H9 (cell line): ENCODE measurements around the gene INPP4A. TPM values are rescaled to one million over a fixed set of nuclear protein-coding genes. Genes with fewer than 3 reads are reported as not detected.
A peak's percentile ranks its signal among the peaks of the same experiment; 100 is the strongest.

Experiments
- DNase-seq: peaks from one replicate; pipeline ENCODE4 v3.0.0-alpha.2; 2017
- H2AFZ ChIP-seq: one replicate; pipeline ENCODE4 v1.6.1; 2013; ENCODE audit warnings: mild to moderate bottlenecking, low read length, control low read depth, moderate library complexity
- H2AK5ac ChIP-seq: 2 replicates; pipeline ENCODE4 v1.6.1; 2013; ENCODE audit warnings: low read length, control low read depth, mixed read lengths; ENCODE audit not compliant: insufficient read length
- H2BK120ac ChIP-seq: one replicate; pipeline ENCODE4 v1.6.1; 2013; ENCODE audit warnings: low read depth, mild to moderate bottlenecking, low read length, control low read depth, inconsistent platforms; ENCODE audit not compliant: poor library complexity, severe bottlenecking
- H2BK12ac ChIP-seq: 2 replicates; pipeline ENCODE4 v1.6.1; 2013; ENCODE audit warnings: low read length, control low read depth, mixed read lengths, low read depth; ENCODE audit not compliant: insufficient read length
- H2BK15ac ChIP-seq: 2 replicates; pipeline ENCODE4 v1.6.1; 2013; ENCODE audit warnings: low read depth, low read length, control low read depth
- H2BK20ac ChIP-seq: one replicate; pipeline ENCODE4 v1.6.1; 2013; ENCODE audit warnings: low read depth, mild to moderate bottlenecking, low read length, control low read depth, inconsistent platforms; ENCODE audit not compliant: poor library complexity, severe bottlenecking
- H2BK5ac ChIP-seq: 2 replicates; pipeline ENCODE4 v1.6.1; 2013; ENCODE audit warnings: low read length, control low read depth, mixed read lengths; ENCODE audit not compliant: insufficient read length
- H3K14ac ChIP-seq: 2 replicates; pipeline ENCODE4 v1.6.1; 2013; ENCODE audit warnings: low read length, control low read depth; ENCODE audit not compliant: insufficient read depth
- H3K18ac ChIP-seq: 2 replicates; pipeline ENCODE4 v1.6.1; 2013; ENCODE audit warnings: low read depth, mild to moderate bottlenecking, mixed read lengths, low read length, control low read depth; ENCODE audit not compliant: insufficient read length
- H3K23ac ChIP-seq: 2 replicates; pipeline ENCODE4 v1.6.1; 2013; ENCODE audit warnings: low read length, control low read depth, mixed read lengths, low read depth; ENCODE audit not compliant: insufficient read length
- H3K23me2 ChIP-seq: 2 replicates; pipeline ENCODE4 v1.6.1; 2013; ENCODE audit warnings: low read depth, mild to moderate bottlenecking, mixed read lengths, low read length, control low read depth; ENCODE audit not compliant: insufficient read length, poor library complexity, severe bottlenecking
- H3K27ac ChIP-seq: 2 replicates; pipeline ENCODE4 v1.5.1; 2013; ENCODE audit warnings: low read length, control low read depth, mixed read lengths, low read depth; ENCODE audit not compliant: insufficient read length
- H3K27me3 ChIP-seq: 2 replicates; pipeline ENCODE4 v1.6.1; 2013; ENCODE audit warnings: low read length, control low read depth, inconsistent platforms; ENCODE audit not compliant: insufficient read depth
- H3K4ac ChIP-seq: 2 replicates; pipeline ENCODE4 v1.6.1; 2013; ENCODE audit warnings: low read depth, mild to moderate bottlenecking, control low read depth, inconsistent platforms, low read length, moderate library complexity
- H3K4me1 ChIP-seq: 2 replicates; pipeline ENCODE4 v1.6.1; 2013; ENCODE audit warnings: low read length, control low read depth, inconsistent platforms; ENCODE audit not compliant: insufficient read depth
- H3K4me2 ChIP-seq: 2 replicates; pipeline ENCODE4 v1.6.1; 2013; ENCODE audit warnings: low read length, control low read depth, mixed read lengths; ENCODE audit not compliant: insufficient read length, insufficient read depth
- H3K56ac ChIP-seq: 2 replicates; pipeline ENCODE4 v1.6.1; 2013; ENCODE audit warnings: low read depth, mild to moderate bottlenecking, mixed read lengths, low read length, control low read depth; ENCODE audit not compliant: insufficient read length
- H3K79me1 ChIP-seq: 2 replicates; pipeline ENCODE4 v1.6.1; 2013; ENCODE audit warnings: low read depth, mild to moderate bottlenecking, moderate library complexity, low read length, control low read depth, inconsistent platforms; ENCODE audit not compliant: insufficient read depth, poor library complexity, severe bottlenecking
- H3K79me2 ChIP-seq: 2 replicates; pipeline ENCODE4 v1.6.1; 2013; ENCODE audit warnings: low read length, control low read depth, inconsistent platforms; ENCODE audit not compliant: insufficient read depth
- H3K9ac ChIP-seq: 2 replicates; pipeline ENCODE4 v1.6.1; 2013; ENCODE audit warnings: low read length, control low read depth, mixed read lengths; ENCODE audit not compliant: insufficient read length; ENCODE audit errors: extremely low read depth
- H3K9me3 ChIP-seq: one replicate; pipeline ENCODE4 v1.6.1; 2013; ENCODE audit warnings: low read depth, low read length, inconsistent platforms; ENCODE audit not compliant: control insufficient read depth
- H3T11ph ChIP-seq: one replicate; pipeline ENCODE4 v1.6.1; 2013; ENCODE audit warnings: mild to moderate bottlenecking, low read length, control low read depth, inconsistent platforms
- H4K20me1 ChIP-seq: one replicate; pipeline ENCODE4 v1.6.1; 2013; ENCODE audit not compliant: control insufficient read depth, insufficient read length, insufficient read depth
- H4K5ac ChIP-seq: 2 replicates; pipeline ENCODE4 v1.6.1; 2013; ENCODE audit warnings: low read depth, mild to moderate bottlenecking, mixed read lengths, low read length, control low read depth; ENCODE audit not compliant: insufficient read length
- H4K8ac ChIP-seq: replicated peaks from 2 replicates; pipeline ENCODE4 v1.6.1; 2013; ENCODE audit warnings: low read length, control low read depth, mixed read lengths, low read depth; ENCODE audit not compliant: insufficient read length
- H4K91ac ChIP-seq: 2 replicates; pipeline ENCODE4 v1.6.1; 2013; ENCODE audit warnings: low read depth, mild to moderate bottlenecking, moderate library complexity, mixed read lengths, low read length, control low read depth; ENCODE audit not compliant: insufficient read length
- H3K27ac Mint-ChIP-seq, 3 experiments: 2 replicates in 2 of 3; 3 replicates in 1 of 3; pipeline ENCODE4 v1.8.0; 2020 to 2021; ENCODE audit warnings: mixed read lengths in 3 of 3, mild to moderate bottlenecking in 1 of 3, moderate library complexity in 1 of 3
- H3K27me3 Mint-ChIP-seq: 2 replicates; pipeline ENCODE4 v1.8.0; 2021; ENCODE audit warnings: low read depth, mild to moderate bottlenecking, moderate library complexity, mixed read lengths
- H3K36me3 Mint-ChIP-seq, 3 experiments: 2 replicates in 2 of 3; 3 replicates in 1 of 3; pipeline ENCODE4 v1.8.0; 2020 to 2021; ENCODE audit warnings: low read depth in 3 of 3, mixed read lengths in 3 of 3; ENCODE audit not compliant: insufficient read depth in 1 of 3
- H3K4me1 Mint-ChIP-seq, 2 experiments: 2 replicates each; pipeline ENCODE4 v1.8.0; 2020; ENCODE audit warnings: mixed read lengths in 2 of 2
- H3K4me3 Mint-ChIP-seq, 2 experiments: 2 replicates in 1 of 2; 3 replicates in 1 of 2; pipeline ENCODE4 v1.8.0; 2020 to 2021; ENCODE audit warnings: mild to moderate bottlenecking in 2 of 2, mixed read lengths in 2 of 2, moderate library complexity in 1 of 2
- H3K9me3 Mint-ChIP-seq, 2 experiments: 2 replicates in 1 of 2; 3 replicates in 1 of 2; pipeline ENCODE4 v1.8.0; 2020; ENCODE audit warnings: mild to moderate bottlenecking in 2 of 2, mixed read lengths in 2 of 2, moderate library complexity in 1 of 2
- CTCF ChIP-seq: fragments of 200-600 bp; sonication (generic); conservative IDR thresholded peaks from 3 replicates; pipeline ENCODE4 v1.8.0; 2021; ENCODE audit warnings: antibody characterized with exemption, mild to moderate bottlenecking
- WGBS: extraction: QIAGEN DNeasy Blood & Tissue Kit; methylation state at CpG from one replicate; pipeline ENCODE4 v1.1.7; 2013; ENCODE audit warnings: missing lambda C conversion rate, low lambda C conversion rate, mixed read lengths; ENCODE audit not compliant: insufficient read length; ENCODE audit errors: extremely low coverage; 5-methylcytosine and 5-hydroxymethylcytosine counted together
- total RNA-seq: library from RNA; stranded (reverse); gene quantifications from 2 replicates; pipeline ENCODE4 v1.2.1, GENCODE V29; 2021

Gene INPP4A
- total RNA-seq, 1 experiment from 2014 or later, result 55.2 TPM

- no peak overlapping the region for H2AFZ ChIP-seq
- H3K4me2 ChIP-seq, result no peak overlapping the region
- no peak overlapping the region for H4K5ac ChIP-seq
- H3K14ac ChIP-seq, result no peak overlapping the region; the same call in 1 of the 2 replicates
- H2BK20ac ChIP-seq, result no peak overlapping the region
- no peak for TF ChIP-seq CTCF
- H3K27ac Mint-ChIP-seq, result 0 out of 7 replicates have a peak overlapping the region, but pooled peaks of 1 of the 3 experiments have one; percentile 47
- no peak for DNase-seq
- H3K27me3 ChIP-seq, result no peaks in the 10 kb centered on the region
- H3K36me3 Mint-ChIP-seq, result peaks cover 11 to 38% (median 37%) of the 10 kb centered on the region in 3 experiments
- no peak overlapping the region for H3K56ac ChIP-seq
- no peak overlapping the region for H3K4me3 Mint-ChIP-seq
- no peak overlapping the region for H2AK5ac ChIP-seq
- H3K4me1 ChIP-seq, result no peaks in the 10 kb centered on the region
- H3K27me3 Mint-ChIP-seq, result no peaks in the 10 kb centered on the region
- no peak overlapping the region for H3K18ac ChIP-seq
- H2BK12ac ChIP-seq, result no peak overlapping the region
- no CpG with 5 or more reads among the region's 7 CpGs for WGBS
- H2BK120ac ChIP-seq, result no peak overlapping the region
- no peak overlapping the region for H4K8ac ChIP-seq
- H3K23me2 ChIP-seq, result no peaks in the 10 kb centered on the region
- no peaks in the 10 kb centered on the region for H3K9me3 ChIP-seq
- H3K27ac ChIP-seq, result no peak overlapping the region
- H2BK5ac ChIP-seq, result no peak overlapping the region
- H3K23ac ChIP-seq, result no peak overlapping the region
- H3T11ph ChIP-seq, result no peak overlapping the region
- H3K79me1 ChIP-seq, result no peaks in the 10 kb centered on the region
- H3K4ac ChIP-seq, result no peak overlapping the region
- H3K9me3 Mint-ChIP-seq, result no peaks in the 10 kb centered on the region
- no peak overlapping the region for H3K9ac ChIP-seq
- H4K91ac ChIP-seq, result no peak overlapping the region
- no peak overlapping the region for H2BK15ac ChIP-seq
- no peaks in the 10 kb centered on the region for H3K79me2 ChIP-seq
- peaks cover 10 to 15% of the 10 kb centered on the region in 2 experiments; a peak in 3 of 4 replicates for H3K4me1 Mint-ChIP-seq
- H4K20me1 ChIP-seq, result no peaks in the 10 kb centered on the region
Observed at GRCh38 chr2:98521266-98521665, 76.6 kb downstream of the INPP4A start.
